PFSK-1 (cell line): ENCODE data around the gene KRT4.

Source experiments
- POLR2AphosphoS5 ChIP-seq: IDR thresholded peaks from 2 replicates; pipeline ENCODE4 v1.6.1; 2012; ENCODE audit warnings: low read depth, mild to moderate bottlenecking, control low read depth, low read length, moderate library complexity
- TAF1 ChIP-seq: IDR thresholded peaks from 2 replicates; pipeline ENCODE4 v1.6.1; 2012; ENCODE audit warnings: low read length, control low read depth, borderline replicate concordance; ENCODE audit not compliant: insufficient read depth

DNA sequence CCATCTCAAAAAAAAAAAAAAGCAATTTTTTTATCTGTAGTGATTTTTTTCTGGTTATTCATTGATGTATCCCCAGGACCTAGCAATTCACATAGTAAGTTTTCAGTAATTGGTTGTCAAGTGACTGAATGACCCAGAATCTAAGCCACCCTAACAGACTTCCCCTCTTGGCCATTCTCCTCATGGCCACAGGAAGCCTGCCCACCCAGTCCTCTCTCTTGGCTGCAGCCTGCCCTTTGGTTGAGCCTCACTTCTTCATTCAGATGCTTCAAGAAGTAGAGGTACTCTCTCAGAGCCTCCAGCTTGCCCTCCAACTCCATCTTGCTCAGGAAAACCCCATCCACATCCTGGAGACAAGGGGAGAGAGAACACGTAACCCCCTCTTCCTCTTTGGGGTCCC lies 32.0 kb upstream of the KRT4 start:
- no peak for TF ChIP-seq POLR2AphosphoS5
- TF ChIP-seq TAF1, result no peak
